NCI-H1105 (cell line): ENCODE measurements around the gene SUSD6.
"Not testable (repeated sequence)": the region's sequence is repeated elsewhere in the genome, so short reads cannot be mapped to it uniquely, and the experiment has no call there.

Experiments used
- DNase-seq: peaks from one replicate; lab custom pipeline; 2025; lab: John Stamatoyannopoulos, UW

Gene SUSD6

GRCh38 chr14:69624136-69624535, 12.7 kb downstream of the SUSD6 start:
- no peak for DNase-seq

DNA sequence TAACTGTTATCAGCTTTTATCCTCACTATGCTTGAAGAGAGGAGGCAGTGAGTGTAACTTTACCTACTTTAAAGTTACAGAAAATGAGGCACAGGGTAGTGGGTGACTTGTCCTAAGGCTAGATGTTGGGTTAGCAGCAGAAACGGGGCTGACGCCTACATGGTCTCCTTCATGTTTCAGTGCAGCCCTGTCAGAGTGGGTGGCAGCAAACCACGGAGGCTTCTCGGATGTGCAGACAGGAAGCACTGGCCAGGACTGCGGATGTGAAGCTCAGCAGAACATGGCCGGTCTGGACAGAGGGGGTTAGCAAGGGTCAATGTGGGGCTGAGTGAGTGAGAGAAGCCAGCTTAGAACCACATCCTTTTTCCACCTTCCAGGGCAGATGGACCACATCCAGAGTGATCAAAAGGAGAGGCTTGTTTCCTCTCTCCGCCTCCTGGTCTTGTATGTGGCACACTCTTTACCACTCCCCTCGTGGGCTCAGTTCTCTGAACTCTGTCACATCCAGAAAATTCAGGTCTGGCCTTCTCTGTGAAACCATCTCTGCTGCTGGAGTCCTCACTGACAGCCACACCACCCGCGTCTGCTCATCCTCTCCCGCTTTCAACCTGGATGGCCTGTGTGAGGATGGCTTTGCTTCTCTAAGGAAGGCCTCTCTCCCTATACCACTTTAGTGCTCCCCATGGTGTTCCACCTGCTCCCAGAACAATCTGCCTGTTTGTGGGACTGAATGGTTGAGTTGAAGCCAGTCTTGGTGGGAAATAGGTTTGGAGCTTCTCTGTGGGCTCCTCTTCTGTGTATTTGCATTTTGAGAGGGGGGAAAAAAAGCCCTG, 14.1 kb downstream of the SUSD6 start:
- DNase-seq, result no peak

- DNase-seq, result no peak
Measured at GRCh38 chr14:69626132-69626500, 14.7 kb downstream of the SUSD6 start.

- no peak for DNase-seq
Measured at GRCh38 chr14:69629225-69630127, 18.1 kb downstream of the SUSD6 start.

GRCh38 chr14:69630360-69630759, 19.0 kb downstream of the SUSD6 start:
- no peak for DNase-seq

GRCh38 chr14:69631509-69631908, 20.1 kb downstream of the SUSD6 start:
- DNase-seq, result no peak

DNA sequence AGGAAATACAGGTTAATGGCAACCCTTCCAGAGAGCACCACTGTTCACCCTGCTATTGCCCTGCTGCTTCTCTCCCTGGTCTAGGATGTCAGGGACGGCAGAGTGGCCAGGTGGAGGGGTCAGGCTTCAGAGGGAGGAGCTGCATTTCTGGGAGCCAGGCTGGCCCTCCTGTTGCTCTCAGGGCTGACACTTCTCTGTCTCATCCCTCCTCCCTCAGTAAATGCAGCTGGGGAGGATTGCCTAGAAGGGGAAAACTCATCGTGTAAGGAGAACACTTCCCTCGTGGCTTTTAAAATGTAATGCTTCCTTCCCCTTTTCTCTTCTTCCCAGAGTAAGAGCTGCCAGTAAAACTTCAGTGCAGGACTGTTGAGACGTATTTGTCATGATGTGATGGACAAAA, 20.8 kb downstream of the SUSD6 start:
- DNase-seq, result no peak

DNA sequence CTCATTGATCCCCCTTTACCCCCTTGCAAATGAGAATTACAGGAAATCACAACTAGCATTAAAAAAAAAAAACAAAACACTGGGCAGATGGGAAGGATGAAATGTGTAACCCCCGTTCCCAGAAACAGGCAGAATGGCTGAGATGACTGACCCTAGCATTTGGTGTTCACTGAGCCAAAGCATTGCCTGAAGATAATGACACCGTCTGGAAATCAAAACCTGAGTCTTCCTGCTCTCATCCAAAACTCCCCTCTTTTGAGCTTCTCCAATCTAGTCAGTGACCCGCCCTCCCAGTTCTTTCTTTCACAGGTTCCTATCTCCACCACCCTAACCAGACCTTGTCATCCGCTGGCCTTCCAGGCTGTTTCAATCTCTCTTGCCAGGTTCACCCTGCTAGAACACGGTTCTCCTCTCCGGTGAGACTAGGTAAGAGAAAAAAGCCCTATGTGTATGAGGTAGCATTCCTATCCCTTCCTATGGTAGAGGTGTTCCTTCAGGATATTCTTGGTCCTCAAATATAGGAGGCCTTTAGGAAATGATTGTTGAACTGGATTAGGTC, 21.3 kb downstream of the SUSD6 start:
- no peak for DNase-seq

DNA sequence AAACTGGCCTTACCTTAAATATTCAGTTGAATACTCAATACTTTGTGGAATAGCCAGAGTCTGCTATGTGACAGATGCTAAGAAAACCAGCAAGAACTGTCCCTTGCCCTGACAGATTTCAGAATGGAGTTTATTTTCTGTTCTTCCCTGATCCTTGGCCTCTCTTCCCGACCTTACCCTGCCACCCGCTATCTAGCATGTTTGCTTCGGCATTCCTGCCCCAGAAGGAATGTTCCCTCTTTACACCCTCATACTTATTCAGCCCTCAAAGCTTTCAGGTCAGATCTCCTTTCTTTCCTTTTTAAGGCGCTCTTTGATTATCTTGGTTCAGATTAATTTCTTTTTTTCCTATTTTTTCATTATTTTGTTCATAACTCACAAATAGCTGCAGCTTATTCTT, 21.8 kb downstream of the SUSD6 start:
- no peak for DNase-seq

DNA sequence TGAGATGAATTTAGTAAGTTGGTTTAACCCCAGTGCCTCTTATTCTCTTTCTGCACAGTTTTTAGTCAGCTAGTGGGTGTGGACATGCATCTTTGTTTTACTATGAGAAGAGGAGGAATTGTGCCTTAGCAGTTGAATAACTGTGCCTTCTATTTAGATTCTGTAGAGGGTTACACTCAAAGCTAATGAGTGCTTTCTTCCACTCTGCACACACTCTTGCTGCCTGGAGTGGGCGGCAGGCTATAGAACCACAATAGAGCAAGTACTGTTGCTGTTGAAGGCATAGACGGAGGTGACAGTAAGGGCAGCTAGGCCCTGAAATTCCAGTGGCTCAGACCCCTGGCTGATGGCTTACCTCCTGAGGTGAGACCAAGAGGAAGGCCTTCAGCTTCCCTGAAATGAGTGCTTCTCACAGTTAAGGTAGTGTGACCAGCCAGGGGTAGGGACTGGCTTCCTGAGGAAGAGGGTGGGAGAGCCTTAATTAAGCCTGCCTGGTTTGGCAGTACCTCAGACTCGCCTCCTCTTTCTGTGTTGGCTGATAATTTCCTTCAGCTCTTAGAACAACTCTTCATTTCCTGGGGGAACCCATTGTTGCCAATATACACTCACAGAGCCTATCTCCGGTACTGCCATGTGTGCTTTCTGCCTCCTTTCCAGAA, 24.7 kb downstream of the SUSD6 start:
- no peak for DNase-seq

DNA sequence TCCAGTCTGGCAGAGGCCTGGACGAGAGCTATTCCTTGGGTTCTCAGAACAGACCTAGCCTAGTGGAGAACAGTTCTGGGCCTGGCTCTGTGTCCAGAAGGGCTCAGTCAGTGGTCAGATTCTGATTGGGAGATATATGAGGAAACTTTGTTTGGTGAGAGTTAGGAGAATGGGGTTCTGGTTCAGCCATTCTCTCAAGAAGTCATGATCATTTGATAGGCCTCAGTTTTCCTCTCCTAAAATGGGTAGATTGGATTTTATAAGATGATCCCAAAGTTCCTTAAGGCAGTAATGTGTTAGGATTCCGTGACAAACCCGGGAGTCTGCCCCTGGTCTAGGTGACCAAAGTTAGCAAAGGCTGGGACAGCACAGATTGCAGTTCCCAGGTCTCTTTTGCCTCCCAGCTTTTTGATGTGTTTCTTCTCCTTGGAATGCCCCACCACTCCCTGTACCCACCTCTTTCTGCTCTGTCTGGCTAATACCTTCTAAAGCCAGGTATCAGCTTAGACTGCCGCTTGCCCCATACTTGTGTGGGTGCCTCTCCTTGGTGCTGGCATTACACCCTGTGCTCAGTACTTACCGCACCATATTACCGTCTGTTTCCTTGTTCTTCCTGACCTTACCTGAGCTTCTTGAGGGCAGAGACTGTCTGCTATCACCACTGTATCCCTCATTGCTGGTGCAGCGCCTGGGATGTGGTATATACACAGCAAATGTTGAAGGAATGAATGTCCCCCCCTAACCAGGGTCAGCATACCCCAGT, 25.5 kb downstream of the SUSD6 start:
- DNase-seq, result no peak

DNA sequence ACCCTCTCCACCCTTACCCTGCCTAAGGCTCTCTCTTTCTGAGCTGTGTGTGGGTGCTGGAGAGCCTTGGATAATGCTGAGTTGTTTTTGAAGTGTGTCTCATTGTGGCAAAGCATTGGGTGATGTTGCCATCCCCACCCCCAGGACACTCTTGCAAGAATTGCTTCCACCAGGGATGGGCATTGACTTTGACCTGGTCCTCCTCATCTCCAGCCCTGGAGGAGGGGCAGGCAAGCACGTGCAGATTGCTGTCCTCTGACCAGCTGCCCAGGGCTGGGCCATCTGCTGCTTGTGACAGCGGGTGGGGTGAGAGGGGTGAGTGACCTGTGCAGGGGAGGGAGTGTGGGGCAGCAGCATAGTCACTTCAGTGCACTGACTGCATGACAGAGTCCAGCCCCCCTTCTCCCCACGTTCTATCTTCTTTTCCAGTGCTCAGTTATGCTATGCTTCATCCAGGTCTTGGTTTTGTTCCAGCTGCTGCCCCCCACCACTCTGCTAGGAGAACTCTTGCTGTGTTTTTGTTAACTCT, 26.2 kb downstream of the SUSD6 start:
- no peak for DNase-seq

DNA sequence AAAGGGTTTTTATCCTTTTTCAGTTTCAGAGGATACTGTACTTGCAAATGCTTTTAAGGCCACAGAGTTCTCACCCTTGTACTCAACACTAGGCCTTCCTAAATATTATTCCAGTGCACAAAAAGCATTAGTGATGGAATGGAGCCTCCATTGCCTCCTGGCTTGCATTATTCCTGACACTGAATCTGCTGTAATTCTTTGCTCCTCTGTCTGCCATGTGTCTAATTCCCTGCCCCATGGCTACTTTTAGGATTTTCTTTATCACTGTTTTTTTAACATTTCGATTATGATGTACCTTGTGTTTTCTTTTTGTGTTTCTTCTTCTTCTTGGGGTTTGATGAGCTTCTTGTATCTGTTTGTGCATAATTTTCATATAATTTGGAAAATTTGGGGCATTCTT, 29.5 kb downstream of the SUSD6 start:
- no peak for DNase-seq

GRCh38 chr14:69642212-69642793, 30.9 kb downstream of the SUSD6 start:
- not testable (repeated sequence) for DNase-seq

DNA sequence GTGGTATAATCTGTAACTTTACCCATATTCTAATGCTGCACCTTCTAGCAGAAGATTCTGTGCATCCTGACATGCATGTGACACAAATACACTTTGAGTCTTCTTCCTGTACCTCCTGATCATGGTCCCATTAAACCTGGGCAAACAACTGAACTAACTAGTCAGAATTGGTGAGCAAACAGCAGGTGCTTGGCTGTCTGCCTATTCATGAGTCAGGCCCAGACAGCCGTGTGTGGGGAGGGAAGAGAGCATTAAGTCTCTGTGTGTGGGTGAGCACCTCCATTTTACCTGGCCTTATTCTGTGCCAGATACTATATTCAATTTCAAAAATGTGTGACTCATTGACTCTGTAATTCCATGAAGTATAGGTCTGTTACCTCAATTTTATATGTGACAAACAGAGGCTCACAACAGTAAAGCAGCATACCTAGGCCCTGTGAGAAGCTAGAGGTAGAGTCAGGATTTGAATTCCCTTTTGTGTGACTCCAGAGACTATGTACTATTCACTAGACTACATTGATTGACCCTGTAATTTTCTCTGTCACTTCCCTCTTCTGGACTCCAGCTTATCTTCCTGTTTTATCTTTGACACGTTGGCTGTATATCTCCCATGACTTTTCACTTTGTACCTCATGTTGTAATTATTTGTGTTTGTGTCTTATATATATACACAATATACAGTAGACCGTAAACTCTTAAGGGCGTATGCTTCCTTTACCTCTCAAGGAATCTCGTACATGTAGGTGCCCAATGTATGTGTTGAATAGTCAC, 32.2 kb downstream of the SUSD6 start:
- DNase-seq, result peak; percentile 97

DNA sequence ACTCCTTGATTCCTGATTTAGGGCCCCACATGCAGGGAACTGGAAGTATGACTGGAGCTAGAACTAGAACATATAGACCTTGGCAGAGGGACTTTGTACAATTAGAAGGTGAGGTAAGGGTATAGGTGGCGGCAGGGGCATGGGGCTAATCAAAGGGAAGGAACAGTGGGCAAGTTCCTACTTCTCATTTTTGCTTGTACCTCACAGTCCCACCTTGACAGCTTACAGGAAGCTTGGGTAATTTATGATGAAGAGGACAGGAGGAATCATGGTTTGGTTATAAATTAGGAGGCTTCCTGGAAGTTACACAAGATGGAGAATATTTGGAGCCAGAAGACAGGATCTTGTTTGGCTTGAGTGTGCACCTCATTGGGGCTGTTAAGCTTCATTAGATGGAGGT, 33.4 kb downstream of the SUSD6 start:
- DNase-seq, result no peak

DNA sequence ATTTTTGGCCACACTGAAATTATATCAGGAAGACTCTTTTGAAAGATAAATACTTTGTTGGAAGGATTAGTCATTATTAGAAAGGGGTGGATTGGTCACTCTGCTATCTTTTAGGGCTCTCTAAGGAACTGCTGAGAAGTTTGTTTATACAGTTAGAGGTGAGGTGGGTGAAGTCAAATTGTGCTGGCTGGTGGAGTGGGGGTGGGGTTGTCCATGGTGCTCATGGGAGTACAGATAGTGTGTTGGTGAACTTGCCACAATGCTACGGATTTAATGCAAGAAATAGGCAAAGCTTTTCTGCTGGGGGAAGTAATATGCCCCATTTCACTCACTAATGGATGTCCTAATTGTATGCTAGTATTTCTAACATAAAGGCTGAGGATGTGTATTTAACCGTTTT, 35.8 kb downstream of the SUSD6 start:
- no peak for DNase-seq

DNA sequence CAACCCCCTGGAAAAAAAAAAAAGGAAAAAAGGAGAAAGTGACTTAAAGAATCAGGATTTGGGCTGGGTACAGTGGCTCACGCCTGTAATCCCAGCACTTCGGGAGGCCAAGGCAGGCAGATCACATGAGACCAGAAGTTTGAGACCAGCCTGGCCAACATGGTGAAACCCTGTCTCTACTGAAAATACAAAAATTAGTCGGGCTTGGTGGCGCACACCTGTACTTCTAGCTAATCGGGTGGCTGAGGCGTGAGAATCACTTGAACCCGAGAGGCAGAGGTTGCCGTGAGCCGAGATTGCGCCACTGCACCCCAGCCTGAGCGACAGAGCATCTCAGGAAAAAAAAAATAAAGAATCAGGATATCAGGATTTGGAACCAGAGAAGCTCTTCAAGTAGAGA, 36.2 kb downstream of the SUSD6 start:
- not testable (repeated sequence) for DNase-seq

DNA sequence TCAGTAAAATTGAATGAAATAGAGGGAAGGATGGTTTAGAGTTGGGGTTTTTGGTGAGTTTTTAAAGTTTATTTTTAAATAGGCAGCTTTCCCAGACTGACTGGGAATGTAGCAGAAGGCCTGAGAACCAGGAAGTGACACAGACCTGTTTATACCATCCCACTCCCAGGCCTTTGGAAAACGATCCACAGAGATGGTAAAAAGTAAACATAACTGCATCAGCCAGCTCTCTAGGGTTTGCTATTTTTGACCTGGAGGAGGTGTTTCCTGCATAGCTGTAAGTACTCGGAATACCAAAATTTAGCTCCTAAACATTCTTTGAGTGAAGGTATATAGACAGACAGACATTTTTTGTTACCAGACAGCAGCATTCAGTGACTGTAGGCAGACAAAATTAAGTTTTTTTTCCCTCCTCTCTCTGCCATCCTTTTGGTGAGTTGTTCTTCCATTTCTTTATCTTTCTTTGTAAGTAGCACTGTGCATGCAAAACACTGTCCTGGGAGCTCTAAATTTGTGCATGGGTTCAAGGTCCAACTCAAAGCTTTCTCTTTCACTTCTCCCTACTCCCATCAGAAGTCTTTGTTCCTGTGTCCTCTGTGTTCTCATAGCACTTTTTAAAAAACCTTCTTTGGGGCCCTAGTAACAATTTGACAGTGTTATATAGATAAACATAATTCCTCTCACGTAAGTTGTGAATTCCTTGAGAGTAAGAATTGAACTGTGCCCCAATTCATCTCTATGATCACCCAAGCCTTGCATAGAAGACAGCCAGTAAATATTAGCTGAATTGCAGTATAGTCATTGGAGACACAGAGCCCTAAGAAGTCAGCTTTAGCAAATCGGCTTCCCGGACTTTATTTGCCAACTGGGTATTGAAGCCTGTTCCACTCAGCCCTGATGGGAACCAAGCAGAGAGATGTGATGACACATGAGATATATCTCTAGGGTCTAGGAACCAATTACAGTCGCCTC, 37.4 kb downstream of the SUSD6 start:
- no peak for DNase-seq
